ENCODE measurements around the gene FBXW7. TPM values are rescaled to one million over a fixed set of nuclear protein-coding genes. Genes with fewer than 3 reads are reported as not detected.
A peak's percentile ranks its signal among the peaks of the same experiment; 100 is the strongest.

FBXW7 gene
- total RNA-seq, 2 experiments from 2014 or later = 128 to 140 TPM

- Mint-ChIP-seq H3K4me3 (no peak overlapping the region), H3K36me3 (ENCODE audit: low read depth) (peaks cover 9% of the 10 kb centered on the region), H3K9me3 (no peaks in the 10 kb centered on the region), H3K4me1 (ENCODE audit: low read depth) (peaks cover 15% of the 10 kb centered on the region), H3K27me3 (no peaks in the 10 kb centered on the region), H3K27ac (no peak overlapping the region)
- DNase-seq = no peak
- no peak overlapping the region for H3K4me3 ChIP-seq (ENCODE audit: low read length)
- no peaks in the 10 kb centered on the region for H3K27me3 ChIP-seq (ENCODE audit: control insufficient read depth in 1 of 2, insufficient read depth in 2 of 2, low read length in 2 of 2)
- TF ChIP-seq CTCF (IDR thresholded peaks at IDR 0.05) = no peak
- no peaks in the 10 kb centered on the region for H3K9me3 ChIP-seq (ENCODE audit: control insufficient read depth in 1 of 2, insufficient read depth in 1 of 2, low read length in 2 of 2)
- CTCF ChIA-PET = no interaction called here
- POLR2A ChIA-PET = no interaction called here
- no peak for ATAC-seq (ENCODE audit: poor library complexity)
- H3K27ac ChIP-seq (ENCODE audit: low read depth in 1 of 2, low read length in 2 of 2) = no peak overlapping the region
- intact Hi-C loops (cut with DNase I, micrococcal nuclease) = no loop called here
- H3K4me1 ChIP-seq (ENCODE audit: insufficient read depth, low read length) = no peaks in the 10 kb centered on the region
- no peaks in the 10 kb centered on the region for H3K36me3 ChIP-seq (ENCODE audit: insufficient read depth, low read length)
Measured at GRCh38 chr4:152390216-152390615, 145.7 kb downstream of the FBXW7 start.

- H3K36me3 Mint-ChIP-seq (ENCODE audit: low read depth) = peaks cover 9% of the 10 kb centered on the region
- H3K27me3 ChIP-seq (ENCODE audit: control insufficient read depth in 1 of 2, insufficient read depth in 2 of 2, low read length in 2 of 2) = no peaks in the 10 kb centered on the region
- no peaks in the 10 kb centered on the region for H3K27me3 Mint-ChIP-seq
- H3K4me1 Mint-ChIP-seq (ENCODE audit: low read depth) = peaks cover 12% of the 10 kb centered on the region
- H3K27ac ChIP-seq (ENCODE audit: low read depth in 1 of 2, low read length in 2 of 2) = no peak overlapping the region
- DNase-seq = no peak
- no peaks in the 10 kb centered on the region for H3K36me3 ChIP-seq (ENCODE audit: insufficient read depth, low read length)
- ChIA-PET CTCF (no interaction called here), POLR2A (no interaction called here)
- intact Hi-C loops (cut with DNase I, micrococcal nuclease) = loop anchor here (5.0 kb wide), 3 partner anchors 627 to 1272 kb away; partner anchors contain the start of gene GATB (in 1 of the 2)
- no peak for TF ChIP-seq CTCF (IDR thresholded peaks at IDR 0.05)
- H3K4me3 Mint-ChIP-seq = no peak overlapping the region
- no peak overlapping the region for H3K27ac Mint-ChIP-seq
- no peak for ATAC-seq (ENCODE audit: poor library complexity)
- H3K9me3 Mint-ChIP-seq = no peaks in the 10 kb centered on the region
- no peaks in the 10 kb centered on the region for H3K4me1 ChIP-seq (ENCODE audit: insufficient read depth, low read length)
- H3K4me3 ChIP-seq (ENCODE audit: low read length) = no peak overlapping the region
- H3K9me3 ChIP-seq (ENCODE audit: control insufficient read depth in 1 of 2, insufficient read depth in 1 of 2, low read length in 2 of 2) = no peaks in the 10 kb centered on the region
Measured at GRCh38 chr4:152389359-152389758, 146.5 kb downstream of the FBXW7 start.

- Mint-ChIP-seq H3K4me1 (ENCODE audit: low read depth) (peaks cover 37% of the 10 kb centered on the region), H3K4me3 (no peak overlapping the region), H3K9me3 (no peaks in the 10 kb centered on the region), H3K36me3 (ENCODE audit: low read depth) (peaks cover 3% of the 10 kb centered on the region), H3K27ac (peak overlapping the region; percentile 71), H3K27me3 (no peaks in the 10 kb centered on the region)
- POLR2A ChIA-PET = no interaction called here
- intact Hi-C loops (cut with DNase I, micrococcal nuclease) = loop anchor here (1.0 to 5.0 kb wide), 4 partner anchors 623 to 1268 kb away; partner anchors contain the start of gene GATB (in 1 of the 2)
- Histone ChIP-seq H3K36me3 (ENCODE audit: insufficient read depth, low read length) (no peaks in the 10 kb centered on the region), H3K4me3 (ENCODE audit: low read length) (no peak overlapping the region), H3K27ac (ENCODE audit: low read depth in 1 of 2, low read length in 2 of 2) (no peak overlapping the region), H3K9me3 (ENCODE audit: control insufficient read depth in 1 of 2, insufficient read depth in 1 of 2, low read length in 2 of 2) (no peaks in the 10 kb centered on the region), H3K4me1 (ENCODE audit: insufficient read depth, low read length) (no peaks in the 10 kb centered on the region), H3K27me3 (ENCODE audit: control insufficient read depth in 1 of 2, insufficient read depth in 2 of 2, low read length in 2 of 2) (no peaks in the 10 kb centered on the region)
- DNase-seq = peak in 4 of 14 experiments; percentile 10 to 28 (median 19)
- TF ChIP-seq CTCF (IDR thresholded peaks at IDR 0.05) = peak; percentile 72
- CTCF ChIA-PET = interaction anchor here (1.2 to 1.7 kb wide), 3 partner anchors 10 to 1023 kb away, joined by 3 to 4 read pairs (median 3); no protein-coding TSS in a partner anchor
- ATAC-seq (ENCODE audit: poor library complexity) = peak; percentile 53
Measured at GRCh38 chr4:152385551-152385950, 150.3 kb downstream of the FBXW7 start.

Measured in CD4-positive, alpha-beta T cell (primary cell).